ENCODE data around the gene CAPZA2.
A peak's percentile ranks its signal among the peaks of the same experiment; 100 is the strongest.

The CAPZA2 gene

GRCh38 chr7:116922545-116922944, 60.2 kb downstream of the CAPZA2 start:
- no peak overlapping the region for H4K8ac ChIP-seq (ENCODE audit: low read depth, low read length)
- H3K23ac ChIP-seq (ENCODE audit: low read length), result no peak overlapping the region
- no peak overlapping the region for H2AK5ac ChIP-seq (ENCODE audit: low read length)
- no peaks in the 10 kb centered on the region for H3K79me2 ChIP-seq (ENCODE audit: control insufficient read depth, insufficient read depth, low read length)
- no peaks in the 10 kb centered on the region for H3K79me1 ChIP-seq (ENCODE audit: low read length)
- no peak overlapping the region for H2BK120ac ChIP-seq (ENCODE audit: low read depth, low read length)
- H3K56ac ChIP-seq (ENCODE audit: low read length), result no peak overlapping the region
- no peak overlapping the region for H3K4me3 ChIP-seq (ENCODE audit: low read length)
- no peak overlapping the region for H3K27ac ChIP-seq (ENCODE audit: low read depth, low read length)
- H3K27me3 ChIP-seq (ENCODE audit: insufficient read depth, low read length, poor library complexity), result no peaks in the 10 kb centered on the region
- peaks cover 2% of the 10 kb centered on the region for H3K36me3 ChIP-seq (ENCODE audit: control insufficient read depth, insufficient read depth, low read length)
- no peak overlapping the region for H2BK15ac ChIP-seq (replicated peaks; ENCODE audit: low read depth)
- H3K9ac ChIP-seq (ENCODE audit: low read length), result no peak overlapping the region
- H2BK5ac ChIP-seq (ENCODE audit: low read length), result no peak overlapping the region
- H4K5ac ChIP-seq (ENCODE audit: low read length), result no peak overlapping the region
- no peaks in the 10 kb centered on the region for H3K4me1 ChIP-seq (ENCODE audit: control insufficient read depth, low read depth, low read length)
- H3K18ac ChIP-seq (ENCODE audit: low read length), result no peak overlapping the region
- H3K4me2 ChIP-seq (ENCODE audit: low read length), result no peak overlapping the region
- DNase-seq, result no peak
- H3K4ac ChIP-seq (ENCODE audit: low read depth, low read length), result no peak overlapping the region
- no CpG with 5 or more reads among the region's 5 CpGs for WGBS (ENCODE audit: extremely low coverage, insufficient coverage, low lambda C conversion rate)

- H3K27me3 ChIP-seq (ENCODE audit: insufficient read depth, low read length, poor library complexity), result no peaks in the 10 kb centered on the region
- no peak overlapping the region for H3K4me3 ChIP-seq (ENCODE audit: low read length)
- no peak overlapping the region for H3K27ac ChIP-seq (ENCODE audit: low read depth, low read length)
- no peak overlapping the region for H3K4me2 ChIP-seq (ENCODE audit: low read length)
- no peaks in the 10 kb centered on the region for H3K79me1 ChIP-seq (ENCODE audit: low read length)
- no peak overlapping the region for H2BK120ac ChIP-seq (ENCODE audit: low read depth, low read length)
- H2BK15ac ChIP-seq (replicated peaks; ENCODE audit: low read depth), result no peak overlapping the region
- no peaks in the 10 kb centered on the region for H3K4me1 ChIP-seq (ENCODE audit: control insufficient read depth, low read depth, low read length)
- H3K79me2 ChIP-seq (ENCODE audit: control insufficient read depth, insufficient read depth, low read length), result no peaks in the 10 kb centered on the region
- H3K56ac ChIP-seq (ENCODE audit: low read length), result no peak overlapping the region
- H2BK5ac ChIP-seq (ENCODE audit: low read length), result no peak overlapping the region
- H4K5ac ChIP-seq (ENCODE audit: low read length), result no peak overlapping the region
- H2AK5ac ChIP-seq (ENCODE audit: low read length), result no peak overlapping the region
- no peak overlapping the region for H3K23ac ChIP-seq (ENCODE audit: low read length)
- no peak overlapping the region for H4K8ac ChIP-seq (ENCODE audit: low read depth, low read length)
- no peak overlapping the region for H3K4ac ChIP-seq (ENCODE audit: low read depth, low read length)
- no peak overlapping the region for H3K9ac ChIP-seq (ENCODE audit: low read length)
- no peak overlapping the region for H3K18ac ChIP-seq (ENCODE audit: low read length)
- no CpG with 5 or more reads among the region's 5 CpGs for WGBS (ENCODE audit: extremely low coverage, insufficient coverage, low lambda C conversion rate)
- no peak for DNase-seq
- H3K36me3 ChIP-seq (ENCODE audit: control insufficient read depth, insufficient read depth, low read length), result no peaks in the 10 kb centered on the region
Observed at GRCh38 chr7:116924741-116925140, 62.4 kb downstream of the CAPZA2 start.

GRCh38 chr7:116929021-116929420, 66.6 kb downstream of the CAPZA2 start:
- Histone ChIP-seq H3K27ac (ENCODE audit: low read depth, low read length) (no peak overlapping the region), H3K79me2 (ENCODE audit: control insufficient read depth, insufficient read depth, low read length) (no peaks in the 10 kb centered on the region), H4K5ac (ENCODE audit: low read length) (no peak overlapping the region), H3K23ac (ENCODE audit: low read length) (no peak overlapping the region), H2BK120ac (ENCODE audit: low read depth, low read length) (no peak overlapping the region), H3K18ac (ENCODE audit: low read length) (no peak overlapping the region), H3K9ac (ENCODE audit: low read length) (no peak overlapping the region), H2BK5ac (ENCODE audit: low read length) (no peak overlapping the region), H3K4me3 (ENCODE audit: low read length) (no peak overlapping the region), H3K56ac (ENCODE audit: low read length) (no peak overlapping the region), H2AK5ac (ENCODE audit: low read length) (no peak overlapping the region), H3K4ac (ENCODE audit: low read depth, low read length) (no peak overlapping the region), H3K27me3 (ENCODE audit: insufficient read depth, low read length, poor library complexity) (no peaks in the 10 kb centered on the region), H3K4me1 (ENCODE audit: control insufficient read depth, low read depth, low read length) (no peaks in the 10 kb centered on the region), H4K8ac (ENCODE audit: low read depth, low read length) (no peak overlapping the region), H3K36me3 (ENCODE audit: control insufficient read depth, insufficient read depth, low read length) (no peaks in the 10 kb centered on the region), H2BK15ac (replicated peaks; ENCODE audit: low read depth) (no peak overlapping the region), H3K4me2 (ENCODE audit: low read length) (no peak overlapping the region), H3K79me1 (ENCODE audit: low read length) (no peaks in the 10 kb centered on the region)
- no peak for DNase-seq
- no CpG with 5 or more reads among the region's 3 CpGs for WGBS (ENCODE audit: extremely low coverage, insufficient coverage, low lambda C conversion rate)

- no CpG with 5 or more reads among the region's 25 CpGs for WGBS (ENCODE audit: extremely low coverage, insufficient coverage, low lambda C conversion rate)
- no peak overlapping the region for H2BK120ac ChIP-seq (ENCODE audit: low read depth, low read length)
Observed at GRCh38 chr7:116929914-116930913, 67.8 kb downstream of the CAPZA2 start.

GRCh38 chr7:116932566-116932965, 70.2 kb downstream of the CAPZA2 start:
- Histone ChIP-seq H3K9ac (ENCODE audit: low read length) (no peak overlapping the region), H3K4me2 (ENCODE audit: low read length) (no peak overlapping the region), H3K4me3 (ENCODE audit: low read length) (no peak overlapping the region), H3K27ac (ENCODE audit: low read depth, low read length) (no peak overlapping the region), H3K4me1 (ENCODE audit: control insufficient read depth, low read depth, low read length) (no peaks in the 10 kb centered on the region), H3K18ac (ENCODE audit: low read length) (no peak overlapping the region), H3K4ac (ENCODE audit: low read depth, low read length) (no peak overlapping the region), H2AK5ac (ENCODE audit: low read length) (no peak overlapping the region), H3K27me3 (ENCODE audit: insufficient read depth, low read length, poor library complexity) (no peaks in the 10 kb centered on the region), H3K56ac (ENCODE audit: low read length) (no peak overlapping the region), H3K79me1 (ENCODE audit: low read length) (no peaks in the 10 kb centered on the region), H2BK120ac (ENCODE audit: low read depth, low read length) (no peak overlapping the region), H2BK5ac (ENCODE audit: low read length) (no peak overlapping the region), H4K5ac (ENCODE audit: low read length) (no peak overlapping the region), H3K79me2 (ENCODE audit: control insufficient read depth, insufficient read depth, low read length) (no peaks in the 10 kb centered on the region), H3K36me3 (ENCODE audit: control insufficient read depth, insufficient read depth, low read length) (no peaks in the 10 kb centered on the region), H3K23ac (ENCODE audit: low read length) (no peak overlapping the region), H4K8ac (ENCODE audit: low read depth, low read length) (no peak overlapping the region), H2BK15ac (replicated peaks; ENCODE audit: low read depth) (no peak overlapping the region)
- no peak for DNase-seq
- WGBS (ENCODE audit: extremely low coverage, insufficient coverage, low lambda C conversion rate), result no CpG with 5 or more reads among the region's 7 CpGs

More at GRCh38 chr7:116929914-116930913, 67.8 kb downstream of the CAPZA2 start:
- Histone ChIP-seq H3K79me2 (ENCODE audit: control insufficient read depth, insufficient read depth, low read length) (no peaks in the 10 kb centered on the region), H3K79me1 (ENCODE audit: low read length) (no peaks in the 10 kb centered on the region), H2BK15ac (replicated peaks; ENCODE audit: low read depth) (no peak overlapping the region), H3K36me3 (ENCODE audit: control insufficient read depth, insufficient read depth, low read length) (no peaks in the 10 kb centered on the region), H3K4me2 (ENCODE audit: low read length) (no peak overlapping the region), H3K27ac (ENCODE audit: low read depth, low read length) (no peak overlapping the region), H2AK5ac (ENCODE audit: low read length) (no peak overlapping the region), H3K4me3 (ENCODE audit: low read length) (no peak overlapping the region), H4K5ac (ENCODE audit: low read length) (no peak overlapping the region), H3K4me1 (ENCODE audit: control insufficient read depth, low read depth, low read length) (no peaks in the 10 kb centered on the region), H3K4ac (ENCODE audit: low read depth, low read length) (no peak overlapping the region), H3K56ac (ENCODE audit: low read length) (no peak overlapping the region), H4K8ac (ENCODE audit: low read depth, low read length) (no peak overlapping the region), H3K23ac (ENCODE audit: low read length) (no peak overlapping the region), H3K9ac (ENCODE audit: low read length) (no peak overlapping the region), H2BK5ac (ENCODE audit: low read length) (no peak overlapping the region), H3K27me3 (ENCODE audit: insufficient read depth, low read length, poor library complexity) (no peaks in the 10 kb centered on the region), H3K18ac (ENCODE audit: low read length) (no peak overlapping the region)
- DNase-seq, result peak; percentile 81
